MM.1S (cell line): ENCODE measurements around the gene MRPL1.

Source experiments
- DNase-seq: peaks from one replicate; pipeline ENCODE4 v3.0.0-alpha.2; 2015
- H2AFZ ChIP-seq: fragments of 300-600 bp; sonication (generic); 2 replicates; pipeline ENCODE4 v1.6.0; 2016; ENCODE audit warnings: antibody characterized with exemption, low read length
- H3F3A ChIP-seq: fragments of 300-600 bp; sonication (generic); 2 replicates; pipeline ENCODE4 v1.6.1; 2016; ENCODE audit warnings: mild to moderate bottlenecking, antibody characterized with exemption, low read length, moderate library complexity, mixed read lengths; ENCODE audit not compliant: insufficient read depth
- H3K27ac ChIP-seq: fragments of 300-600 bp; sonication (generic); 2 replicates; pipeline ENCODE4 v1.5.1; 2016; ENCODE audit warnings: mild to moderate bottlenecking, low read length
- H3K27me3 ChIP-seq: fragments of 300-600 bp; sonication (generic); replicated peaks from 2 replicates; pipeline ENCODE4 v1.6.0; 2016; ENCODE audit warnings: low read length; ENCODE audit not compliant: insufficient read depth
- H3K36me3 ChIP-seq: fragments of 300-600 bp; sonication (generic); replicated peaks from 2 replicates; pipeline ENCODE4 v1.6.1; 2016; ENCODE audit warnings: mild to moderate bottlenecking, low read length, mixed read lengths; ENCODE audit not compliant: insufficient read depth
- H3K4me1 ChIP-seq: fragments of 300-600 bp; sonication (generic); 2 replicates; pipeline ENCODE4 v1.6.1; 2016; ENCODE audit warnings: low read length, mixed read lengths
- H3K4me2 ChIP-seq: fragments of 300-600 bp; sonication (generic); 2 replicates; pipeline ENCODE4 v1.6.0; 2016; ENCODE audit warnings: low read depth, low read length
- H3K4me3 ChIP-seq: fragments of 300-600 bp; sonication (generic); 2 replicates; pipeline ENCODE4 v1.5.1; 2016; ENCODE audit warnings: low read length, mixed read lengths
- H3K79me2 ChIP-seq: fragments of 300-600 bp; sonication (generic); 2 replicates; pipeline ENCODE4 v1.6.1; 2016; ENCODE audit warnings: mixed run types, low read length, mixed read lengths
- H3K9ac ChIP-seq: fragments of 300-600 bp; sonication (generic); 2 replicates; pipeline ENCODE4 v1.6.1; 2016; ENCODE audit warnings: low read length, mixed read lengths
- H3K9me2 ChIP-seq: fragments of 300-600 bp; sonication (generic); replicated peaks from 2 replicates; pipeline ENCODE4 v1.6.1; 2016; ENCODE audit warnings: mild to moderate bottlenecking, low read length, mixed read lengths; ENCODE audit not compliant: insufficient read depth
- H3K9me3 ChIP-seq: fragments of 300-600 bp; sonication (generic); replicated peaks from 2 replicates; pipeline ENCODE4 v1.6.1; 2016; ENCODE audit warnings: mild to moderate bottlenecking, low read length, mixed read lengths; ENCODE audit not compliant: insufficient read depth
- H4K20me1 ChIP-seq: fragments of 300-600 bp; sonication (generic); 2 replicates; pipeline ENCODE4 v1.6.1; 2016; ENCODE audit warnings: mild to moderate bottlenecking, low read length, moderate library complexity, mixed read lengths; ENCODE audit not compliant: insufficient read depth
- CTCF ChIP-seq: fragments of 300-600 bp; sonication (generic); IDR thresholded peaks from 2 replicates; pipeline ENCODE4 v1.5.1; 2016; ENCODE audit warnings: antibody characterized with exemption, low read length, mixed read lengths
- EZH2 ChIP-seq: fragments of 300-600 bp; sonication (generic); optimal IDR thresholded peaks from 2 replicates; pipeline ENCODE3; 2017; ENCODE audit warnings: low read depth, mild to moderate bottlenecking, antibody characterized with exemption, low read length, mixed read lengths
- EZH2phosphoT487 ChIP-seq: fragments of 300-600 bp; sonication (generic); IDR thresholded peaks from 2 replicates; pipeline ENCODE4 v1.6.1; 2018; ENCODE audit warnings: antibody characterized with exemption, low read length

The MRPL1 gene

GRCh38 chr4:77817304-77818072, 45.1 kb upstream of the MRPL1 start:
- no peak overlapping the region for H2AFZ ChIP-seq
- peak overlapping the region; percentile 93 for H3K4me3 ChIP-seq
- peak overlapping the region; percentile 76 for H3K27ac ChIP-seq
- H3K9me2 ChIP-seq = no peaks in the 10 kb centered on the region
- H3K9ac ChIP-seq = peak overlapping the region; percentile 96
- no peaks in the 10 kb centered on the region for H4K20me1 ChIP-seq
- peak overlapping the region; percentile 63 for H3K4me2 ChIP-seq
- peaks cover 67% of the 10 kb centered on the region for H3F3A ChIP-seq
- no peaks in the 10 kb centered on the region for H3K9me3 ChIP-seq
- no peaks in the 10 kb centered on the region for H3K27me3 ChIP-seq
- TF ChIP-seq CTCF (no peak), EZH2 (no peak), EZH2phosphoT487 (no peak)
- peak; percentile 78 for DNase-seq
- H3K36me3 ChIP-seq = no peaks in the 10 kb centered on the region
- peaks cover 87% of the 10 kb centered on the region for H3K79me2 ChIP-seq
- peaks cover 37% of the 10 kb centered on the region for H3K4me1 ChIP-seq

DNA sequence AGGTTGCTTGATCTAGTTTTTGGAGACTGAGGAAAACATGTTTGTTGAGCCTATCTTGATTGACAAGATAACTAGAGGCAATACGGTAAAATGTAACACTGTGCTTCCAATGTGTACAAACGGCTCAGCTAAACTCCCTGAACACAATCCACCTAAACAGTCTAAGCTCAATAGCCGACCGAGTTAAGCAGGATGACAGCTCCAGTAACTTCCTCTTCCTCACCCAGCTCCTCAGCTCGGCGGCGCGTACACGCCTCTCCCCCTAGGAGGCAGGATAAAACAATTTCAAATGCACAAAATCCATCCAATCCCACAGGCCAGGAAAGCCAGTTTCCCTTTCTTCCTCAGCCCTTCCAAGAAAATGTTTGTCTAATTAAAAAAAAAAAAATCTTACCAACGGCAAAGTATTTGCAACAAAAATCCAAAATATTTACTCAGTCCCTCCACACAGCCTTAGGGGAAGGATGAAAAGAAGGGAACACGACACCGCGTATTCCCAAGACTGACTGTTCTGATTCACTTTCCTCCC, 44.5 kb upstream of the MRPL1 start:
- Histone ChIP-seq H3K4me2 (peak overlapping the region; percentile 63), H3K9ac (peak overlapping the region; percentile 96), H3K79me2 (peaks cover 81% of the 10 kb centered on the region), H2AFZ (no peak overlapping the region; the same call in 1 of the 2 replicates), H3K4me3 (peak overlapping the region; percentile 93), H3F3A (peaks cover 67% of the 10 kb centered on the region), H3K27ac (peak overlapping the region; percentile 76), H3K27me3 (no peaks in the 10 kb centered on the region), H3K36me3 (no peaks in the 10 kb centered on the region), H4K20me1 (no peaks in the 10 kb centered on the region), H3K4me1 (peaks cover 32% of the 10 kb centered on the region), H3K9me2 (no peaks in the 10 kb centered on the region), H3K9me3 (no peaks in the 10 kb centered on the region)
- TF ChIP-seq EZH2 = no peak
- no peak for TF ChIP-seq EZH2phosphoT487
- peak; percentile 46 for TF ChIP-seq CTCF
- DNase-seq = peak; percentile 63

GRCh38 chr4:77818602-77819403, 43.8 kb upstream of the MRPL1 start, which contains the start of gene CNOT6L:
Gene CNOT6L, minus strand, starts transcription at chr4:77819368. Its CDS starts 60 bp downstream, at chr4:77819308.
- peaks cover 74% of the 10 kb centered on the region for H3K79me2 ChIP-seq
- H3K9me3 ChIP-seq = no peaks in the 10 kb centered on the region
- DNase-seq = peak; percentile 82
- peak within 1 kb of the TSS; percentile 93 for H3K4me3 ChIP-seq
- no peaks in the 10 kb centered on the region for H3K9me2 ChIP-seq
- peak within 1 kb of the TSS; percentile 95 for H3K27ac ChIP-seq
- H4K20me1 ChIP-seq = no peaks in the 10 kb centered on the region
- peak within 1 kb of the TSS; percentile 99 for H3K4me2 ChIP-seq
- H3F3A ChIP-seq = peaks cover 67% of the 10 kb centered on the region
- H3K27me3 ChIP-seq = no peaks in the 10 kb centered on the region
- peak within 1 kb of the TSS; percentile 78; the same call in 1 of the 2 replicates for H2AFZ ChIP-seq
- H3K36me3 ChIP-seq = no peaks in the 10 kb centered on the region
- H3K9ac ChIP-seq = peak within 1 kb of the TSS; percentile 96
- peaks cover 26% of the 10 kb centered on the region for H3K4me1 ChIP-seq
- TF ChIP-seq CTCF = no peak
